MM.1S (cell line): ENCODE results near the gene HGFAC.

Experiments used
- CTCF ChIP-seq: fragments of 300-600 bp; sonication (generic); IDR thresholded peaks from 2 replicates; pipeline ENCODE4 v1.5.1; 2016; ENCODE audit warnings: antibody characterized with exemption, low read length, mixed read lengths
- EZH2 ChIP-seq: fragments of 300-600 bp; sonication (generic); optimal IDR thresholded peaks from 2 replicates; pipeline ENCODE3; 2017; ENCODE audit warnings: low read depth, mild to moderate bottlenecking, antibody characterized with exemption, low read length, mixed read lengths
- EZH2phosphoT487 ChIP-seq: fragments of 300-600 bp; sonication (generic); IDR thresholded peaks from 2 replicates; pipeline ENCODE4 v1.6.1; 2018; ENCODE audit warnings: antibody characterized with exemption, low read length

- no peak for TF ChIP-seq EZH2
- no peak for TF ChIP-seq CTCF
- TF ChIP-seq EZH2phosphoT487 = no peak
These were observed 16.6 kb downstream of the HGFAC start for GRCh38 chr4:3458371-3458770.
